ENCODE measurements around the gene ADAM19.

The ADAM19 gene

DNA sequence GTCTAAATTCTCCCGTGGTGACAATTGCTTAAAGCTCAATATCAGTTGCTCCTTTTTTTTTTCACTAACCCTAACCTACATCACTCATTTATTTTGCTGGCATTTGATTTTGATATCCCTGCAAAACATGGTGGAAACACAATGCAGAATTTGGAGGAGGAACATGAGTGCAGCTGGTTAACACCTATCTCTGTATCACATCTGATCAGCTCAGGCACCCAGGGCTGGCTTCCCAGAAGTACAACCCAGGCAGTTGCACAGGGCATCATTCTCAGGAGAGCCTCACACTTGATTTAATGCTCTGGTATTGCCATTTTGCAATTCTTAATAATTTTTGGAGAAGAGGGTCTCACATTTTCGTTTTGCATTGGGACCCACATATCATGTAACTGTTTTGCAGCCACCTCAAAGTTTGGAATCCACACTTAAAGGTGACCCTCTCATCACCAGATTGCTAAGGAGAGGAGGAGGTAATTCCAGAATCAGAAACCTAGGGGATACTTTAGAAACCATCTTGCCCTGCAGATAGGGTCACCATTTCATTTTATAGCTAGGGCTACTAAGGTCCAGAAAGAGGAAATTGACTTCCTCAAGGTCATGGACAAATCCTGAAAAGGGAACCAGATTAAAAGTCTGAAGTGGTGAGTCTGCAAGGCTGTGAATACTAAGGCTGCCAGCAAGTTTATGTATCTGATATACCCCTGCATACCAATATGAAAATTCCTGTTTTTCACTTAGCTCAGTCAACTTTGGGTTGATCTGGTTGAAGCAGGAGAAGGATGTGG, 19.3 kb upstream of the ADAM19 start:
- DNase-seq = peak; percentile 51 to 58

DNA sequence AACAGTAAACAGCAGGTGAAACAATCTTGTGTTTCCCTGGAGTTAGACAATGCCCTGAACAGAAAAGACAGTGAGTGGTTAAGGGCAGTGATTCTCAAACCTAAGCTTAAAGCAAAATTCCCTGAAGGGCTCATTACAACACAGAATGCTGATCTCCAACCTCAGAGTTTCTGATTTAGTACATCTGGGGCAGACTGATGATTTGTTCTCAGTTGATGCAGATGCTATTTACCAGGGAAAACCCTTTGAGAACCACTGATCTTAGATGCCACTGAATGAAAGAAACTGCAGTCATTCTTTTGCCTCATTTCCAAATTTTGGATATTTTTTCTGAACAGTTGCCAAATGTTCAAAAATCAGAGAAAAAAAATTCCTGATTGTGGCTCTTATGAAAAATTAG, 18.7 kb upstream of the ADAM19 start:
- peak; percentile 60 to 73 for DNase-seq

DNA sequence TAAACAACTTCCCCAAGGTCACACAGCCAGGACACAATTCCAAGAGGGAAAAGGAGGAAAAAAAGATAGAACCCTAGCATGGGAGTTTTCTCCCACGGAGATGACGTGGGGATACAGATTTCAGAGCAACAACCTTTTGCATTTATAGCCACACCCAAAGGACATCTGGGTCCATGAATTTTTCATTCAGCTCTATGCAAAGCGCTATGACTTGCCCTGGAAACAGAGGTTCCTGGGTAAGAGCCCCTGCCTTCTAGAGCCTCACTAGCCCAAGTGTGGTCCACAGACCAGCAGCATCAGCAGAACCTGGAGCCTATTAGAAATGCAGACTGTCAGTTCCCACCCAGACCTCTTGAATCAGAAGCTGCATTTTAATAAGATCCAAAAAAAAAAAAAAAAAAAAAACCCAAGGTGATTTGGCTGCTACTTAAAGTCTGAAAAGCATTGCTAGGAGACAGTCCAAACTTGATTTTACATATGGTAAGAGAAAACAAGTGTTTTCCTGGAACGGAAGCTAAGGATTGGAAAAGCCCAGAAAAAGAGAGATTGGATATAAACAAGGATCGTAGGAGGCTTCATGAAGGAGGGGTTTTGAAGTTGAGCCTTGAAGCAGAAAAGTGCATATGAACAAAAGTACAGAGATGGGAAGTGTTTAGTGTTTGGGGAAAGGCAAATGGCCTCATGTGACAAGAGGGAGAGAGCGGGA, 17.6 kb upstream of the ADAM19 start:
- DNase-seq = no peak

DNA sequence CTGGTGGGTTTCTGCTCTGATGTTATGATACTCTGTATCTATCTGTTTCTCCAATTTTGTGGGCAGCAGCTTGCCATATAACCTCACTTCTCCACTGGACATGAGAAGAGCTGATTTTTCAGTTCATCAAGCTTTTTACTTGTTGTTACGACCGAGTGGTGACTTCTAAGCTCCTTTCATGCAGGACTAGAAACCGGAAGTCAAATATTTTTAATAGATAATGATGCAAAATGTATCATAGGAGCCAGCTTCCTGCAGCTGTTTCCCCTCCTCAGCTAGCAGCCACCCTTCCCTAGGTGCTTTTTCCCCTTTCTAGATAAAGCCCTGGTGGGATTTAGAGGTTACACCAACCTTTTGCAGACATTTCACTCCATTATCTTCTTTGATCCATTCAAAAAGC, 17.0 kb upstream of the ADAM19 start:
- no peak for DNase-seq

DNA sequence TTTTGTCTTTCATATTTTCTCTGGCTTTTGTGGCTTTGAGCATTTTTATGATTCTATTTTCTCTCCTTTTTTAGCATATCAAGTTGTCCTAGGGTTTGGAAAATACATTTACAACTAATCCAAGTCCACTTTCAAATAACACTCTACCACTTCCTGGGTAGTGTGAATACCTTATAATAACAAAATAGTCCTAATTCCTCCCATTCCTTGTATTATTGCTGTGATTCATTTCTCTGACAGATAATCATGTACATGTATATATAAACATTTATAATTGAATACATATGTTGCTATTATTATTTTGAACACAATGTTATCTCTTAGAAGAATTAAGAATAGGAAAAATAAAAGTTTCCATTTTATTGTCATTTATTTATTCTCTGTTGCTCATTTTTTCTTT, 14.9 kb upstream of the ADAM19 start:
- DNase-seq = no peak

DNA sequence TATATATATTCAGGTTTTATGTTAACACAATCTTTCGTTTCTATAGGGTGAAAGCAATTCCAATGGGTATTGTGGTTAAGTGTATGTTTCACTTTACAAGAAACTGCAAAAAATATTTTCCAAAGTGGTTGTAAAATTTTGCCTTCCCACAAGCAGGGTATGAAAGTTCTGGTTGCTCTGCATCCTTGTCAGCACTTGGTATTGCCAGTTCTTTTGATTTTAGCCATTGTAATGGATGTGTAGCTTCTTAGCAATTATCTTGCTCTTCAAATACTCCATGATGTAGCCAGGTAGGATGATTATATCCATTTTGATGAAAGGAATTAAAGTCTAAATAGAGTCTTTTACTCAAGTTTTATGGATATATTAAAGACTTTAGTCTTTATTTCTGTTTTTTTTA, 9.1 kb upstream of the ADAM19 start:
- DNase-seq = no peak

DNA sequence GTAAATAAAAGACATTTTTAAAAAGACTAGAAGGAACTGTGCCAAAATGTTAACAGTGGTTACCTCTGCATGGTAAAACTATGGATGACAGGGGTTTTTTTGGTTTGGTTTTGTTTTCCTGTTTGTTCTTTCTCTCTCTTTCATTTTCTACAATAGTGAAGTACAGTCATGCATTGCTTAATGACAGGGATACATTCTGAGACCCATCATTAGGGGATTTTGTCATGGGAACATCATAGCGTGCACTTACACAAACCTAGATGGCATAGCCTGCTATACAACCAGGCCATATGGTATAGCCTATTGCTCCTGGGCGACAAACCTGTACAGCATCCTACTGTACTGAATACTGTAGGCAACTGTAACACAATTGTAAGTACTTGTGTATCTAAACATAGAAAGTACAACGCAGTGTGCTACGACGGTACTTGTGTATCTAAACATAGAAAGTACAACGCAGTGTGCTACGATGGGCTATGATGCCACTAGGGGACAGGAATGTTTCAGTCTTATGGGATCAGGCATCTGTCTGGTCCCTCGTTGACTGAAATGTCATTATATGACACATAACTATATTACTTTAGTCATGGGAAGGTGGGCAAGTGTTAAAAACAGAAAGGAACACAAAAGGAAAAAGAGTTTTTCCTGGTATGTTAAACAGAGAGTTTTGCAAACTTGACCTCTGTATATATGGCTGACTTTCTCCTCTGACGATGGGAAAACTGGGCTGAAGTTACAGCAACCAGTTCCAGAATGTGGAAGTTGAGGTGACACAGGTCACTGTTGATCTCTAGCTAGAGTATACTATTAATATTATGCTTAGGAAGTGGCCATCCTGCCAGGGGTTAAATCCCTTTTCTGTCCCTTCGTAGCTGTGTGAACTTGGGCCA, 7.4 kb upstream of the ADAM19 start:
- peak in 1 of 2 donors; percentile 25 for DNase-seq

DNA sequence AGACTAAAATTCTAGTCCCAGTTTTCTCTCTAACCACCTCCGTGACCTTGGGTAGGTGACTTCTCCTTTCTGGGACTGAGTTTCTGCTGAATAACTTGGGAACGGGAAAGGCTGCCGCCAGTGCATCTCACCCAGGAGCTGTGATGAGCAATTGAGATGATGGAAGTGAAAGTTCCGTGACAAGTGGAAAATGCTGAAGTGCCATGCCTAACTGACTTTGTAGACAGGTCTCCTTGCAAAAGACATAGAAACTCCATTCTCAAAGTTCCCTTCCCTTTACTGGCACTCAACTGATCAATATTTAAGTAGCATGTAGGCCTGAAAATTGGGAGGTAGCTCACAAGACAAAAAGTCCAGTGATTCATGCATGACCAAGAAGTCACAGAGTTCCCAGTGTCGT, 6.3 kb upstream of the ADAM19 start:
- peak; percentile 48 to 52 for DNase-seq

DNA sequence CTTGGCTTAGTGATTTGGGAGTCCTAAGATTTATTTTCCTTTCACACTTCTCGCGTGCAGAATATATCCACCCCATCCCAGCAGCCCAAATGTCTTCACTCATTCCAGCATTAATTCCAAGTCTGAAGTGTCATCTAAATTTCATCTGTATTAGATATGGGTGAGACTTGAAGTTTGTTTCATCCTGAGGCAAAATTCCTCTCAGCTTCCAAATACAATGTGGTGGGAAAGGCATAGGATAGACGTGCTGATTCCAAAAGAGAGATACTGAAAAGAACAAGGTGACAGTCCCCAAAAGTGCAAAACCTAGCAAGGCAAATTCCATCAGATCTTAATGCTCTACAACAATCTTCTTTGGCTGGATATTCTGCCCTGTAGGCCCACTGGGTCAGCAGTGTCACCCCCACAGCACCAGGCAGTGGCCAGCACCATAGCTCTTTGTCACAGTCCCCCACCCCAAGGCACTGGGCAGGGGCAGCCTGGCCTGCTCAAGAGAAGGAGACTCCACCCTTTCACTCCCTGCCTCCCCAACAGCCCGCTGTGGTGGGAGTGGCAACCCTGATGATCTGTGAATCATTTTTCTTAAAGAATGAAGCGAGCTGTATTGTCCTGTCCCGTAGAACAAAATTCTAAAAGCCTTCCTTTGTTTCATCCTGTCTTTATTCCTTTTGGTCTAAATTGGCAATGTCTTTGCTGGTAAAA, 2.7 kb upstream of the ADAM19 start:
- no peak for DNase-seq

DNA sequence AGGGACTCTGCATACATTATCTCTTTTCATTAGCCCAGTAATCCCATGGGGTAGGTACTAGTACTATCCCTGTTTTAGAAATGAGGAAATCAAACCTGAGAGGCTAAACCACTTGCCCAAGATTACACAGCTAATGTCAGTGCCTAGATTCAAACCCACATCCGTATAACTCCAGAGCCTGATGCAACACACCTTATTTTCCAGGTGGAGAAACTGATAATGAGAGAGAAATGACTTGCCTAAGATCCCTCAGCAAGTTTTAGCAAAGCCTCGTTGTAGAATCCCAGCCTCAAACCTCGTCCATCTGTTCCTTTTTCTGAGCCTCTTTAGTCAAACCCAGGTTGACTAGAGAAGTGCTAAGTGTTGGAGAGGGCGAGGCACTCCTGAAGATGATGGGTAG, 1.1 kb upstream of the ADAM19 start:
- no peak for DNase-seq

DNA sequence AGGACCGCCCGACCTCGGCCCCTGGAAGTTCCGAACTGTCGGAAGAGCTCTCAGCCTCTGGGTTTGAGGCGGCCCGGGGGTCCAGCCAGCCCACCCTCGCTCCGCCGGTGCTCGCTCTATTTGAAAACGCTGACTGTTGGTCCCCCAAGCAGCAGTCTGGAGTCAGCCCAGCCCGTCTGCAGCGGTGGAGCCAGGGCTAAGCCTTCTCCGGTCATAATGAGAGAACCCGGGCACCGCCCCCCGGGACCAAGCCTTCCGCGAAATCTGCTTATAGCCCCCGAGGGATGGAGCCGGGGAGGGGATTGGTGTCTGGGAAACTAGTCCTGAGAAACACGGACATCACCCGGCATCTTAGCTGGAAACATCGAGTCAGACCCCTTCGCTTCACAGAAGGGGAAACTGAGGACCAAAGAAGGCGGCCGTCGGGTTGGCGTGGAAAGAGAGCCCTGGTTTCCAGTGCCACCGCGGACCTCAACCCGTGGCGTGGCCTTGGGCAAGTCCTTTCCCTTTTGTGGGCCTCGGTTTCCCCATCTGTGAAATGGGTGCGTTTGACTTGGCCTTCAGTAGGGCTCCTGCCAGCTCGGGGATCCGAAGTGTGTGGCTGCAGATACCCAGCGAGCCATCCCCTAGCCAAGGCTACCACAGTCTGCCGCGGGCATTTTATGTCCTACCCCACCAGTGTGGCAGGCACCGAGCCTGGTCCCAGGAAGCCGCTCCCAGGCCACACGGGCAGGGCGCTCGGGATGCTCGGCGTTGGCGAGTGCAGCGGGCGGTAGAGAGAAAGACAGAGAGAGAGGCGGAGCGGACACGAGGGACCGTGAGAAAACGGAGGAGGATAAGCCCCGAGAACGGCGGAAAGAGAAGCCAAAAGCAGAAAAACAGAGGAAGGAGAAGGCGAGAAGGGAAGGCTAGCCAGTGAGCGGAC, 857 bp downstream of the ADAM19 start:
- DNase-seq = peak in 1 of 2 donors; percentile 23

DNA sequence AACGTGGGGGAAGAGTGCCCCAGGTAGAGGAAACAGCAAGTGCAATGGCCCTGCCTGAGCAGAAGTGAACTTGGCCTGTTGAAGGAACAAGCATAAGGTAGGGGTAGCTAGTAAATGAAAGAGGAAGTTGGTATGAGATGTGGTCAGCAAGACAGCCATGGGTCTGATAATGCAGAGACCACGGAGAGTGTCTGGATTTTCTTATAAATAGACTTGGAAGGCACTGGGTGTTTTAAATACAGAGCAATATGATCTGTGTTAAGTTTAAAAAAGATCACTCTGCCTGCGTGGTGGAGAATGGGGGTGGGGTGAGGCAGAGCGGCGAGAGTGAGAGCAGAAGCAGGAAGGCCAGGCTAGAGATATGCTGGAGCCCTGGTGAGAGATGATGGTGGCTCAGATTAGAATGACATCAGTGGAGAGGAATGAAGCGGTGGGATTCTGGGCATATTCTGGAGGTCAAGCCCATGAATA, 4.2 kb downstream of the ADAM19 start:
- peak; percentile 18 to 29 for DNase-seq

DNA sequence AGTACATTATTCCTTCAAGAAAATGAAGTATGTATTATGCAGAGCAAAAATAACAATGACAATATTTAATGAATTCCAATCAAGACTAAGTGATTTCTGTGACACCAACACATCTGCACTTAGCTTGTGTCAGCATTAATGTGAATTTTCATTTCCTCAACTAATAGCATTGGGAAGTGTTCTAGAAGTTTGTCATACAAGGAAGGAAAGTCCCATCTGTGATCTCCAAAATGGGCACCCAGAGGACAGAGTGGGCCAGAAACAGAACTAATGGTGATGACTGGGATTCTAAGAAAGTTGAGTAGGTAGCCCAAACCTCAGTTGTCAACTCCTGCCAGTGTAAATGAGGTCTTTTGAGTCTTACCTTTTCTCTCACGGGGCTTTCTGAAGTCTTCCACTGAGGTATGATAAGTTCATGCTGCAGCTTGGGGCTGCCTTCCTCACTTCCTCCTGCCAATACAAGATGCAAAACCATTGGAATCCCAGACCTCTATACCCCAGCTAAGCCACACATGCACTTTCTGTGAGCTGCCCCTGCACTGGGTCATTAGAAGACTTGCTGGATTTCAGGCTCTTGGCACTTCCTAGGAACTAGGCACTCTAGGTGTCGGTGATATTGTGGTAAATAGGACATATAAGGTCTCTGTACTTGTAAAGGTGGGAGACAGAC, 4.9 kb downstream of the ADAM19 start:
- peak; percentile 55 to 61 for DNase-seq

DNA sequence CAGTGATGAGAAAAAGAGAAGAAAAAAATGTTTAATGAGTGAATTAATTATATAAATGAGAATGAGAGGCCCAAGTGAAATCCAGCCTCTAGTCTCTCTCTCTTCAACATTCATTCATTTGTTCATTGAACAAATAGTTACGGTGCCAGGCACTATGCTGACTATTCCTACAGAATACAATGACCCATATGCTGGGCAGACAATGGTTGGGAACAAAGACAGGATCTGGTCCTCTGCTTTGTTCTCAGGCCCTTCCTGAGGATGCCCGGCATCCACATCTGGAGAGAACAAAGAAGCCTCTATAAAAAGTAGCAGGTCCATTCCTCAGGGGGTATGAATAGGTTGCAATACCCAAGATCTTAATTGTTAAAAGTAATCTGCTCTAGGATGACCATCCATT, 6.9 kb downstream of the ADAM19 start:
- no peak for DNase-seq

DNA sequence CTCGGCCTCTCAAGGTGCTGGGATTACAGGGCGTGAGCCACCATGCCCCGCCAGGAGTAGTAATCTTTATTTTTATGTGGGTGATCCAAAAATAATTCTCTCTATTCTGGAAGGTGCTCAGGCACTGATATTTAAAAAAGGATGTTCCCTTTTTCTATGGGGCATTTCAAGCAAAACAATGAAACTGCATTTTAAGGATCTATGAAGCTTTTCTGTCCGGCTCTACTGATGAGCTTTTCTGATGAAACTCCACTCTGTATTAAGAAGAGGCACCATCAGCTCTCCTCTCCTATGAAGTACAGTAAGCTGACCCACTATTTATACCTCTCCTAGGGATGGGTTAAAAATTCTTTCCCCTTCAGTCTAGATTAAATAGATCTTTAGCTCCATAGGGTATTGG, 7.4 kb downstream of the ADAM19 start:
- DNase-seq = peak in 1 of 2 donors; percentile 5

DNA sequence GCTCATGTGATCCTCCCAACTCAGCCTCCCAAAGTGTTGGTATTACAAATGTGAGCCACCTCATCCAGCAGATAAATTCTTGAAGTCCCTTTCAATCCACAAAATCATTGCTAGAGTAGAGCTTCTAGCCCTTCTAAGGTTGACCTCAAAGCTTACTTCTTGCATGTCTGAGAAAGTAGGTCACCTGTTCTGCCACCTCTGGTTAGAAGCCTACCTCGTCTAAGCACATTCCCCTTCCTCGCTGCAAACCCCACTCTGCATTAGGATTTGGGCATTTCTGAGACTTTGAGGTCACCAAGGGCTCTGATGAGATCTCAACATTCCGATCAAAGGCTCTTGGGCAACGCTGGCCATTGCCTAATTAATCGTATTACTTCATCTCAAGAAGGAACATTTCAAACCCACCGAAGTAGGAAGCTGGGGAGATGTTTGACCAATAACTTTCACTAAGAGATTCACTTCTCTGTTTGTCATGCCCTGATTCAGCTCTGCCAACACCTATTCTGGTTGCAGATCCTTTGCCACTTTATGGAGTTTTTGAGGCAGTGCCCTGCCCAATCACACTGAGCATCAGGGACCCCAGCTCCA, 8.6 kb downstream of the ADAM19 start:
- DNase-seq = peak; percentile 92 to 99

DNA sequence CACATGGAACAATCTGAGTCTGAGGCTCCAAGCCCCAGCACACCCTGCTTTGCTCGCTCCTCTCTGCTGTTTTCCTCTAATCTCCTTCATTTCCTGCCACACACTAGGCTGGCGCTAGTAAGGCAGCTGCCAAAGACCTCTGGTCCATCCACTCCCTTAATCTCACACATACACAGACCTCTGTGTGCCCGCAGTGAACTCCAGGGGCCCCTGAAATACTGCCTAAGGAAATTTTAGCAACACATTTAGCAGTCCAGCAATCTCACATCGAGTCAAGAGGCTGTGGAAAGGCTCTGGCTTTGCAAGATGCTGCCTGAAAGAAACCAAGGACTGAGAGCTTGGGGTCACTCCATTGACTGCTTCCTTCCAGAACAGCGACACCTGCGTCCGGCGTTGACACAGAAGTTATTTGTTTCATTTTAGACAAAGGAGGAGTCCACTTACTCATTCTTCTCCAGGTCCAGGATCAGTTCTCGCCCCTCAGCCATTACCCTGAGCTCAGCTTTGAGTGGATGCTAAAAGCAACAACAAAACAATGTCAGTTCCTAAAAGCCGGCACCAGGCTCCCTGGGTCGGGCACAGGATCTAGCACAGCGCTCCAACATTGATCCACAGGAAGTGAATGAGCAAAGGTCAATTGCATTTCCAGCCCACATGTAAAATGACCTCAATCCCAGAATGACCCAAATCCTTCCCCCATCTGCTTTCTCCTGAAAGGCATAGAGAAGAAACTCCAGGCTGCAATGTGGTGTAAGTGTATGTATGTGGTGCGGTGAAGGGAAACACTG, 11.5 kb downstream of the ADAM19 start:
- no peak for DNase-seq

DNA sequence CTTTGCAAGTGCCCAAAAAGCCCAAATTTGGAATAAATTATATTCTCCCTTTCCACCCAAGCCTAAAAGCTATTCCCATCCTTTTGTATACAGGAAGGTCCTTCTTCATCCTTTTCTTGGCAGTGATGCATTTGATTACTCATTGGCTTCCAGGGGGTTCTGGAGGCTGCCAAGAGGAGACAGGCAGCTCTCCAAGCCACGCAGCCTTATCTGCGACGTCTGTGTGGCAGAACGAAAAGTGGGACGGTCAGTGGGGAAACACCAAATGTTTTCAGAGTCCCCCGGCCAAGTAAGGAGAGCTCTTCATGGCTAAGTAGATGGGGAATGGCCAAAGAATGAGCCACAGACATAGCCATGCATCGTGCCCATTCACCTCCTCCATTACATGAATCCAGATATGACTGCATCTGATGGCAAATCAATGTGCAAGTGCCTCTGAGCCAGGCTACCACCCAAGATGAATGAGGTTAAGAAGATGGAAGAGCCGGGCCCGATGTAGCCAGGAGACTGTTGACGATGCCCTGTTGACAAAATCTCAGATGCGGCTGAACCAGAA, 12.1 kb downstream of the ADAM19 start:
- no peak for DNase-seq

DNA sequence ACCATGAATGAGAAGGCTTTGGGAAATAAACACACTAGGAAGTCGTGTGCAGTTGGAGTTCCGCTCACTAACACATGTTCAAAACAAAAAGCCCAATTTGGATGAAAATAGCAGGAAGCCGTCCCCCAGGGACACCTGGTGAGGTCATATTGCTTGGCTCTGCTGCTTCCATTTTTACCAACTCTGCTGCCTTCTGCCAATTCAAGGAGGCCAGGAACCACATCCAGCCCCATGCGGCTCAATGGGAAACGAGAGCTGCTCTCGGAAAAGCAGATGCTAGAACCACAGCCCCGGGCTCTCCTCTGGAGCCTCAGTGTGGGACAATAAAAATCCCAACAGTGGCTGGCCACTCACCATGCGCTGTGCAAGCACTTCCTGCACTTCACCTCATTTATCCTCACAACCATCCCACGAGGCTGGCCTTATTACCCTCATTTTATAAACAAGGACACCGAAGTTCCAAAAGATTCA, 13.4 kb downstream of the ADAM19 start:
- DNase-seq = no peak

All from inflammatory macrophage treated with lipopolysaccharide for 1 hour (primary cell).